ENCODE results near the gene CHSY1.

The CHSY1 gene

DNA sequence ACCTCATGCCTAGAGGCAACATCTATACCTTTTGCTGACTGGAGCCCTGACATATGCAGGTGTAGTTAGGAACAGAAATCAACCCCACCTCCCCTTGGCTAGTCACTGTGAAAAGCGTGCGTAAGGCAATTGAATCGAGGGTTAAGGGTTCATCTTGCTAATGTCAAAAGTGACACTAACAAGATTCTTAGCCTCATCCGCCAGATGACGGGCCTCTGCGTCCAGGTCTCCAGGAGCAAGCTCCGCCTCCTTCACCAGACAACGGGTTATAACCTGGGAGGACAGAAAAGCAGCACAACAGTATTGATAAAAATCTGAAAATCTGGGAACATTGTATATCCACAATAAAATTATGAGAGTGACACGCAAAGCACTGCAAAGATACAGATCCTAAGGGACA is 20.7 kb upstream of the CHSY1 start:
- H2AFZ ChIP-seq (ENCODE audit: low read depth, low read length): no peak overlapping the region
- H3K23ac ChIP-seq (ENCODE audit: low read length in 2 of 2): no peak overlapping the region
- WGBS: 96% methylated on average over 7 of the region's 9 CpGs
- no peak overlapping the region for H4K8ac ChIP-seq (ENCODE audit: low read length)
- H3K18ac ChIP-seq (ENCODE audit: low read depth in 1 of 2, low read length in 2 of 2): no peak overlapping the region
- no peak overlapping the region for H2BK12ac ChIP-seq (ENCODE audit: low read length in 2 of 2)
- no peak overlapping the region for H3K9ac ChIP-seq (ENCODE audit: low read length)
- H3K27me3 ChIP-seq (ENCODE audit: control insufficient read depth in 1 of 2, insufficient read depth in 1 of 2, low read length in 2 of 2): no peaks in the 10 kb centered on the region
- H3K27ac ChIP-seq (ENCODE audit: low read length, poor library complexity, severe bottlenecking): no peak overlapping the region
- H3K4me1 ChIP-seq (ENCODE audit: control insufficient read depth, insufficient read depth, low read depth, low read length): peaks cover 5% of the 10 kb centered on the region
- no peak overlapping the region for H3K14ac ChIP-seq (ENCODE audit: low read length in 2 of 2)
- H3K36me3 ChIP-seq (ENCODE audit: control insufficient read depth in 1 of 2, insufficient read depth in 2 of 2, low read depth in 1 of 2, low read length in 2 of 2): peaks cover 43 to 73% of the 10 kb centered on the region in 2 experiments
- H2BK120ac ChIP-seq (ENCODE audit: low read depth, low read length): no peak overlapping the region
- no peaks in the 10 kb centered on the region for H3K9me3 ChIP-seq (ENCODE audit: control insufficient read depth, low read length)
- no peak overlapping the region for H4K91ac ChIP-seq (ENCODE audit: low read length)
- H3K4me2 ChIP-seq (ENCODE audit: low read length, poor library complexity, severe bottlenecking): no peak overlapping the region
- no peak overlapping the region for H2BK15ac ChIP-seq (ENCODE audit: low read depth, poor library complexity, severe bottlenecking)
- H3K79me1 ChIP-seq (replicated peaks; ENCODE audit: low read length, poor library complexity, severe bottlenecking): peaks cover 11% of the 10 kb centered on the region
- H3K4me3 ChIP-seq (ENCODE audit: insufficient read depth in 1 of 2, low read depth in 1 of 2, low read length in 2 of 2): no peak overlapping the region
- DNase-seq: no peak
- H2AK5ac ChIP-seq (ENCODE audit: low read length, severe bottlenecking): no peak overlapping the region
- H2BK5ac ChIP-seq (ENCODE audit: low read depth, low read length, poor library complexity, severe bottlenecking): no peak overlapping the region
- H3K4ac ChIP-seq (ENCODE audit: low read depth in 1 of 2, low read length in 2 of 2): no peak overlapping the region

DNA sequence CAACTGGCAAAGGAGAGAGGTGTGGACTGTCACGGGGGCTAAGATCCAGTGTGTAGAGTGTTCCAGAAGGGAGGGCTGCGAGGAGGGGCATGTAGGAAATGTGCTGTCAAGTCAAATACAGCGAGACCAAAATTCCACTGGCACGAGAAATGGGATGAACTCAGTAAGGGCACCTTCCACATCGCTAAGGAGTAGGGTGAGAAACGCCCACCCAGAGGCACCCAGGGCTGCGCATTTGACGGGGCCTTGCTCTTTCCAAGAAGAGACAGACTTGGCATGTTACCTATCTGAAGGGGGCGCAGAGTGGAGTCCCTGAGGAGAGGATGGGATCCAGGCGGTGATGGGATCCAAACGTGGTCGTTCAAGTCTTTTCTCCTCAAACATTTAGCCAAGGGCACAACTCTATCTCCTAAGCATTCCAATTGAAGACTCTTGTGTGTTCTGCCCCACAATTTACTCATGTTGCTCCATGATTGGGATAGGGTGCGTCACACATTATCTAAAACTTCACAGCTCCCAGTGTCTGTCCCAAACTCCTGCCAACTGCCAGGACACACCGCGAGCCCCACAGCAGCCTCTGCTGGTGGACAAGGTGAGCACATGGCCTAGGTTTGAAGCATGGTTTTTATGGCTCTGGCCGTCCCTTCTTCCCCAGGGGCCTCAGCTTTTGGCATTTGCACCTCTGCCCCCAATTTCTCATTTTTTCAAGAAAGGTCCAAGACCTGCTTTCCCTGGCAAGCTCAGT is 17.8 kb upstream of the CHSY1 start:
- Histone ChIP-seq H3K27me3 (ENCODE audit: control insufficient read depth in 1 of 2, insufficient read depth in 1 of 2, low read length in 2 of 2) (no peaks in the 10 kb centered on the region), H3K4ac (ENCODE audit: low read depth in 1 of 2, low read length in 2 of 2) (no peak overlapping the region), H2BK120ac (ENCODE audit: low read depth, low read length) (no peak overlapping the region), H3K36me3 (ENCODE audit: control insufficient read depth in 1 of 2, insufficient read depth in 2 of 2, low read depth in 1 of 2, low read length in 2 of 2) (peaks cover 43 to 62% of the 10 kb centered on the region in 2 experiments), H3K79me1 (replicated peaks; ENCODE audit: low read length, poor library complexity, severe bottlenecking) (peaks cover 10% of the 10 kb centered on the region), H2AK5ac (ENCODE audit: low read length, severe bottlenecking) (no peak overlapping the region), H3K4me2 (ENCODE audit: low read length, poor library complexity, severe bottlenecking) (no peak overlapping the region), H2BK5ac (ENCODE audit: low read depth, low read length, poor library complexity, severe bottlenecking) (no peak overlapping the region), H3K27ac (ENCODE audit: low read length, poor library complexity, severe bottlenecking) (no peak overlapping the region), H4K91ac (ENCODE audit: low read length) (no peak overlapping the region), H4K8ac (ENCODE audit: low read length) (no peak overlapping the region), H3K18ac (ENCODE audit: low read depth in 1 of 2, low read length in 2 of 2) (no peak overlapping the region), H2BK12ac (ENCODE audit: low read length in 2 of 2) (no peak overlapping the region), H2BK15ac (ENCODE audit: low read depth, poor library complexity, severe bottlenecking) (no peak overlapping the region), H3K9me3 (ENCODE audit: control insufficient read depth, low read length) (no peaks in the 10 kb centered on the region), H3K14ac (ENCODE audit: low read length in 2 of 2) (no peak overlapping the region), H2AFZ (ENCODE audit: low read depth, low read length) (no peak overlapping the region), H3K4me3 (ENCODE audit: insufficient read depth in 1 of 2, low read depth in 1 of 2, low read length in 2 of 2) (no peak overlapping the region), H3K4me1 (ENCODE audit: control insufficient read depth, insufficient read depth, low read depth, low read length) (peaks cover 3% of the 10 kb centered on the region), H3K23ac (ENCODE audit: low read length in 2 of 2) (no peak overlapping the region), H3K9ac (ENCODE audit: low read length) (no peak overlapping the region)
- DNase-seq: no peak
- WGBS: 93% methylated on average over 16 of the region's 16 CpGs

DNA sequence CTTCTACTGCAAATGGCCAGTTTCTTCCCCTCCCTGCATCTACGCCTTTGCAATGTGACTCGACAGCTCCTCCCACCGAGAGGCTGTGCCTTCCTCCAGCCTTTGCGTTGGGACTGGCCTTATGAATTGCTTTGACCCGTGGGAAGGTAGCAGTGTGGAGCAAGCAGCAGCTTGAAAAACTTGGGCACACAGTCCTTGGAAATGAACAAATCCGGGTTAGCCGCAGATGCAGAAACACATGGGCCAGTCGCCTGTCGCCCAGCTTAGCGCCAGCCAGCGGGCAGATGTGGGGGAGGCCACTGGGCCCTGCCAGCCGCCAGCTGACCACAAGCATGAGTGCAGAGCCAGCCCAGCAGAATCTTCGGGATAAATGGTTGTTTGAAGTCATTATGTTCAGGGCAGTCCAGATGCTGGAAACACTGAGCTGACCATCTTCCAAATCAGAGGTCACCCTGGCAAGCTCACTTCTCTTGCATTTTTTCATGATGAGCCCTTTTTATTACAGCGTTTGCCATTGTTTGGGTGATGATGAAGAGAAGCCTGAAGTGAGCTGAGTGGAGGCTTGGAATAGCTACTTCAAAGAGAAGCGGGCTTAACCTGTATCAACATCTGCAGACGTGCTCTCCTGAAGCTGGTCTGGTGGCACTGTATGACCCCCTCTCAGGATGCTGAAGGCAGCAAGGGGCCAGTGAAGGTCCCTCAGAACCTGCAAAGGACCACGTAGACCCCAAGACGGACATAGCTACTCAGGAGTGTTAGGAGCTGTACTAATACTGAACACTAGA is 15.7 kb upstream of the CHSY1 start:
- Histone ChIP-seq H3K9me3 (ENCODE audit: control insufficient read depth, low read length) (no peaks in the 10 kb centered on the region), H2BK12ac (ENCODE audit: low read length in 2 of 2) (no peak overlapping the region), H3K36me3 (ENCODE audit: control insufficient read depth in 1 of 2, insufficient read depth in 2 of 2, low read depth in 1 of 2, low read length in 2 of 2) (peaks cover 32 to 40% of the 10 kb centered on the region in 2 experiments), H3K79me1 (replicated peaks; ENCODE audit: low read length, poor library complexity, severe bottlenecking) (peaks cover 2% of the 10 kb centered on the region), H3K27ac (ENCODE audit: low read length, poor library complexity, severe bottlenecking) (no peak overlapping the region), H3K4ac (ENCODE audit: low read depth in 1 of 2, low read length in 2 of 2) (no peak overlapping the region), H2BK120ac (ENCODE audit: low read depth, low read length) (no peak overlapping the region), H3K23ac (ENCODE audit: low read length in 2 of 2) (no peak overlapping the region), H4K91ac (ENCODE audit: low read length) (no peak overlapping the region), H3K4me1 (ENCODE audit: control insufficient read depth, insufficient read depth, low read depth, low read length) (peaks cover 5% of the 10 kb centered on the region), H4K8ac (ENCODE audit: low read length) (no peak overlapping the region), H3K18ac (ENCODE audit: low read depth in 1 of 2, low read length in 2 of 2) (no peak overlapping the region), H3K4me3 (ENCODE audit: insufficient read depth in 1 of 2, low read depth in 1 of 2, low read length in 2 of 2) (peak overlapping the region; percentile 23 to 46), H3K9ac (ENCODE audit: low read length) (peak overlapping the region; percentile 71), H3K14ac (ENCODE audit: low read length in 2 of 2) (no peak overlapping the region), H3K4me2 (ENCODE audit: low read length, poor library complexity, severe bottlenecking) (no peak overlapping the region), H2BK15ac (ENCODE audit: low read depth, poor library complexity, severe bottlenecking) (no peak overlapping the region), H2AK5ac (ENCODE audit: low read length, severe bottlenecking) (no peak overlapping the region), H2AFZ (ENCODE audit: low read depth, low read length) (no peak overlapping the region), H2BK5ac (ENCODE audit: low read depth, low read length, poor library complexity, severe bottlenecking) (no peak overlapping the region), H3K27me3 (ENCODE audit: control insufficient read depth in 1 of 2, insufficient read depth in 1 of 2, low read length in 2 of 2) (no peaks in the 10 kb centered on the region)
- DNase-seq: peak; percentile 42
- 77% methylated on average over 18 of the region's 18 CpGs for whole genome bisulfite sequencing

DNA sequence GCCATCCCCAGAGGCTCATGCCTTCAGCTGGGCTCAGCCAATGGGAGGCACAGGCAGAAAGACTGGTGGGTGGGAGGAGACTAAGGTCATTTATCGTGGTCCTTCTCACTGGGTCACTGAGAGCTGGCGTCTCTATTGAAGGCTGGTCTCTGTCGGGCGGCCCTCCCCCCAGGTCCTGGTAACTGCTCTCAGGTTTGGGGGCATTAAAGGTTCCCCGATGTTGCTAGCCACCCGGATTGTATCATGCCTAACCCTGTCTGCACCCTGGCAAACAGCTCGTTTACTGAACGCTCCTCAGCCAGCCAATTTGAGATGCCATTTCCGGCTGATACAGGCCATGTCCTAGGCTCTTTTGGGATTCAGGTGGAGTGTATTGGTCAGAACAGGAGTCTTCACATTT is 14.9 kb upstream of the CHSY1 start:
- Histone ChIP-seq H3K4ac (ENCODE audit: low read depth in 1 of 2, low read length in 2 of 2) (no peak overlapping the region), H3K27me3 (ENCODE audit: control insufficient read depth in 1 of 2, insufficient read depth in 1 of 2, low read length in 2 of 2) (no peaks in the 10 kb centered on the region), H3K14ac (ENCODE audit: low read length in 2 of 2) (peak overlapping the region in 1 of 2 experiments; percentile 22), H3K4me2 (ENCODE audit: low read length, poor library complexity, severe bottlenecking) (no peak overlapping the region), H2BK120ac (ENCODE audit: low read depth, low read length) (no peak overlapping the region), H3K79me1 (replicated peaks; ENCODE audit: low read length, poor library complexity, severe bottlenecking) (peaks cover 2% of the 10 kb centered on the region), H4K91ac (ENCODE audit: low read length) (no peak overlapping the region), H2BK5ac (ENCODE audit: low read depth, low read length, poor library complexity, severe bottlenecking) (no peak overlapping the region), H2BK15ac (ENCODE audit: low read depth, poor library complexity, severe bottlenecking) (no peak overlapping the region), H3K36me3 (ENCODE audit: control insufficient read depth in 1 of 2, insufficient read depth in 2 of 2, low read depth in 1 of 2, low read length in 2 of 2) (peaks cover 28 to 33% of the 10 kb centered on the region in 2 experiments), H3K18ac (ENCODE audit: low read depth in 1 of 2, low read length in 2 of 2) (no peak overlapping the region), H3K4me3 (ENCODE audit: insufficient read depth in 1 of 2, low read depth in 1 of 2, low read length in 2 of 2) (peak overlapping the region in 1 of 2 experiments; percentile 46), H3K27ac (ENCODE audit: low read length, poor library complexity, severe bottlenecking) (no peak overlapping the region), H2AFZ (ENCODE audit: low read depth, low read length) (no peak overlapping the region), H3K9me3 (ENCODE audit: control insufficient read depth, low read length) (no peaks in the 10 kb centered on the region), H2AK5ac (ENCODE audit: low read length, severe bottlenecking) (no peak overlapping the region), H2BK12ac (ENCODE audit: low read length in 2 of 2) (no peak overlapping the region), H3K23ac (ENCODE audit: low read length in 2 of 2) (no peak overlapping the region), H3K9ac (ENCODE audit: low read length) (peak overlapping the region; percentile 71), H3K4me1 (ENCODE audit: control insufficient read depth, insufficient read depth, low read depth, low read length) (peaks cover 5% of the 10 kb centered on the region), H4K8ac (ENCODE audit: low read length) (no peak overlapping the region)
- DNase-seq: no peak
- 95% methylated on average over 9 of the region's 9 CpGs for WGBS
